Activated CD8-positive, alpha-beta memory T cell treated with anti-CD3 and anti-CD28 coated beads for 24 hours (primary cell): Measurements from ENCODE around the gene CKAP5.

Experiments
- DNase-seq: peaks from one replicate; pipeline ENCODE4 v3.0.0-alpha.2; 2020

Gene CKAP5

GRCh38 chr11:46761807-46762206 is 84.3 kb downstream of the CKAP5 start:
- DNase-seq = no peak

DNA sequence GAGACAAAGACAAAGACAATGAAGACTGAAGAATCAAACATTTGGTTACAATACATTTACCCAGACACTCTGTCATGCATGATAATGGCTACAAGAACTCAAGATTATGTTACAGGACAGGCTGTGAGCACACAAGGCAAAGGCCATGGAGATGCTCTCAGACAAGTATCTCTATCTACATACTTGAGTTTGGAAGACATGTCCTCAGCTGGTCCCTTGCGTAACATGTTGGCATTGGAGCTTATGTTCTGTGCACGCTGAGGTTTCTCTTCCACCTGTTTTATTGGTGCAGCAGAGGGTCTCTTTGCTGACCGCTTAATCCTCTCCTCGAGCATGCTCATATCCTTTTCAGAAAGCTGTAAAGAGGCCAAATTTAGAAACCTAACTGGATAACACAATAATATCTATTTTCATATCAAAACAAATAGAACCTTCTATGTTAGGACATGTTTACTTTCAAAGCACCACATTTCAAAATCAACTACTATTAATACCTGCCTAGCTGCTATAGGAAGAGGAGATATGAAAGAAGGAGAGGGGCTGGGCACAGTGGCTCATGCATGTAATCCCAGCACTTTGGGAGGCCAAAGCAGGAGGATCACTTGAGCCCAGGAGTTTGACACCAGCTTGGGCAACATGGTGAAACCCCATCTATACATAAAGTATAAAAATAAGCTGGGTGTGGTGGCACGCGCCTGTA is 85.5 kb downstream of the CKAP5 start:
- no peak for DNase-seq

DNA sequence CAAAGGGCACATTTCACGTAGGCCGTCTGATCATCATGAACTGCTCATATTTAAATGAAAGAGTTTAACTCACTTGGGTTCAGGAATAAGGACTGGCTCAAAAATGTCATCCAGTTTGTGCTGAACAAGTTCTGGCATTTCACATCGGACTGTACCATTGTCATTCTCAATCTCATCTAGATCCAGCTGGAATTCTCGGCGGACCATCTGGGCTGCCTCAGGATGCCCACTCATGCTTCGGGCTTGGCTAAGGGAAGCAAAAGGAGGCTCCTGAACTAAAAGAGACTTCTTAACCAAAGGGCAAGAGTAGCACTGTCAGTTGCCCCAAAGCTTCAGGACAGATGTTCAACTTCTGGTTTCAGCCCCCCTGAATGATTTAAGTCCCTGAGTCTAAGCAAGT is 86.9 kb downstream of the CKAP5 start:
- no peak for DNase-seq

DNA sequence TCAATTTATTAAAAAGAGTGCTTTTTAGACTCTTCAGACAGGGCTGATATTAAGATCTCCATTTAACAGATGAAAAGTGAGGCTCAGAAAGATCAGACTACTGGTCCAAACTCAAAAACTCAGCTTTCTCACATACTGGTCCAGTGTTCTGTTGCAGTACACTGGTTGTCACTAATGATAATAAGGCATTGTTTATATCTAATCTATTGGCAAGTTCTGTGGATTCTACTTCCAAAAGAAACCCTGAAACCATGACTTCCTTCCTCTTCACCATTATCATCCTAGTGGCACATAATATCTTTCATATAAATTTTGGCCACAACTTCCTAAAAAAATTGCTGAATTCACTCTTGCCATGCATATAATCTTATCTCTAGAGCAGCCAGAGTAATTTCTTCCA is 90.1 kb downstream of the CKAP5 start:
- no peak for DNase-seq

GRCh38 chr11:46747150-46747549 is 98.9 kb downstream of the CKAP5 start:
- no peak for DNase-seq

GRCh38 chr11:46745995-46746394 is 100.1 kb downstream of the CKAP5 start:
- no peak for DNase-seq

- no peak for DNase-seq
Observed at GRCh38 chr11:46745328-46745727, 100.8 kb downstream of the CKAP5 start.

- DNase-seq = no peak
Observed at GRCh38 chr11:46743693-46744339, 102.3 kb downstream of the CKAP5 start.

DNA sequence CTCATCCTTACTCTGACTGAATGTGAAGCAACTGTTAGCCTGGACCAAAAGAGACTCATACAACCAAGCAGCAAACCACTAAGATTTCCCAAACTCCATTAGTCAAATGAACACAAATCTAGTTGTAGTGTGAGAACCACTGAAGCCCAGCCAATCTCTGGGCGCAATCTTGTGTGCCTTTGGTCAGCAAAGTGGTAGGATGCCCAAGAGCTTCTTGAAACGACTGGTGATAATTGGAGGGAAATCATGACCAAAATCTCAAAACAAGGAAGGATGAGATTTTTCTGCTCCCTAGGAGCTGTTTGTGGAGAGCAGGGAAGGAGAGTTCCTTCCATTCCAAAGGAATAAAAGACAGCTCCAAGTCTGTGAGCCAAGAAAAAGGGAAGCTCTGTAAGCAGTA is 103.0 kb downstream of the CKAP5 start:
- DNase-seq = no peak

DNA sequence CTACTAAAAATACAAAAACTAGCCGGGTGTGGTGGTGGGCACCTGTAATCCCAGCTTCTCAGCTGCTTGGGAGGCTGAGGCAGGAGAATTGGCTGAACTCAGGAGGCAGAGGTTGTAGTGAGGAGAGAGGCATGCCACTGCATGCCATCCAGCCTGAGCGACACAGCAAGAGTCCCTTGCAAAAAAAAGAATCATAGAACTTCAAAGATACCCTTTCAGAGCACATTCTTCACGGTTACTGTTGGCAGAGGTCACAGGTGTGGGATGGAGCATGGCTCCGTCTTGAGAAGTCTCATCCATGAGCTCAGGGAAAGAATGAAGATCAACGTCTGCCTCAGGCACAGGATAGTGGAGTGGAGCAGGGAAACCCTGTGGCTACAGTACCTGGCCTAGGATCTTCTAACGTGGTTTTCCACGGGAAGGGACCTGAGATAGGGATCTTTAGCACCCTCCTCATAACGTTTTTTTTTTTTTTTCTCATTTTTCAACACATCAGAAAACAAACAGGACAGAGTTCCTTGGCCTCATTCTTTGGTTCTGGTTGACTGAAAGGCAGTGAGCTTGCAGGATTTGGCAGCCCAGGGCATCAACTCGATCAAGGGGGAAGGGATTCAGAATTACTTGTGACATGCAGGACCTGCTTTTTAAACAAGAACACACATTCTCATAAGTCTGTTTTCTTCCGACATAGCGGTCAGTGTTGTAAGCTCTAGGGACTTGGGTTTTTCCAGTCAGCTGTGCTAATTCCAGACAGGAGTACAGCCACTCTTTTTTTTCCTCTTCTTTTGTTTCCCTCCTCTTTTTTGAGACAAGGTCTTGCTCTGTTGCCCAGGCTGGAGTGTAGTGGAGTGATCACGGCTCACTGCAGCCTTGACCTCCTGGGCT is 104.2 kb downstream of the CKAP5 start:
- DNase-seq = no peak

DNA sequence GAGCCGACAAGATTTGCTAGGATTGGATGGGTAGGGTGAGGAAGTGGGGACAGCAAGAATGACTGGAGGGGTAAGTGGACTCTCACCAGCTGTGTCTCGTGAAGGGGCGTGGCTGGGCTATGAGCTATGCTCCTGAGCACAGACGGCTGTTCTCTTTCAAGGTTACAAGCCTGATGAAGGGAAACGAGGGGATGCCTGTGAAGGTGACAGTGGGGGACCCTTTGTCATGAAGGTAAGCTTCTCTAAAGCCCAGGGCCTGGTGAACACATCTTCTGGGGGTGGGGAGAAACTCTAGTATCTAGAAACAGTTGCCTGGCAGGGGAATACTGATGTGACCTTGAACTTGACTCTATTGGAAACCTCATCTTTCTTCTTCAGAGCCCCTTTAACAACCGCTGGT is 107.2 kb downstream of the CKAP5 start:
- DNase-seq = no peak

GRCh38 chr11:46737699-46738098 is 108.4 kb downstream of the CKAP5 start:
- DNase-seq = no peak

GRCh38 chr11:46736615-46737014 is 109.5 kb downstream of the CKAP5 start:
- DNase-seq = no peak

DNA sequence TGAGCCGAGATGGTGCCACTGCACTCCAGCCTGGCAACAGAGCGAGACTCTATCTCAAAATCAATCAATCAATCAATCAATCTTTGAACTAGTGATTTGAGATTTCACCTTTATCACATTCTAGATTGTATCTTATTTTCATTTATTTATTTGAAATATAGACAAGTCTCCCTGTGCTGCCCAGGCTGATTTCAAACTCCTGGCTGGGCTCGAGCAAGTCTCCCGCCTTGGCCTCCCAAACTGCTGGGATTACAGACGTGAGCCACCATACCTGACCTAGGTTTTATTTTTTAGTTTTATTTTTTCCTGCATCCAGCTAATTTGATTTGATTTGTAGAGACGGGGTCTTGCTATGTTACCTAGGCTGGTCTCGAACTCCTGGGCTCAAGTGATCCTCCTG is 109.9 kb downstream of the CKAP5 start:
- no peak for DNase-seq

- DNase-seq = no peak
Observed at GRCh38 chr11:46733234-46733633, 112.8 kb downstream of the CKAP5 start.

GRCh38 chr11:46731545-46731944 is 114.5 kb downstream of the CKAP5 start:
- no peak for DNase-seq

DNA sequence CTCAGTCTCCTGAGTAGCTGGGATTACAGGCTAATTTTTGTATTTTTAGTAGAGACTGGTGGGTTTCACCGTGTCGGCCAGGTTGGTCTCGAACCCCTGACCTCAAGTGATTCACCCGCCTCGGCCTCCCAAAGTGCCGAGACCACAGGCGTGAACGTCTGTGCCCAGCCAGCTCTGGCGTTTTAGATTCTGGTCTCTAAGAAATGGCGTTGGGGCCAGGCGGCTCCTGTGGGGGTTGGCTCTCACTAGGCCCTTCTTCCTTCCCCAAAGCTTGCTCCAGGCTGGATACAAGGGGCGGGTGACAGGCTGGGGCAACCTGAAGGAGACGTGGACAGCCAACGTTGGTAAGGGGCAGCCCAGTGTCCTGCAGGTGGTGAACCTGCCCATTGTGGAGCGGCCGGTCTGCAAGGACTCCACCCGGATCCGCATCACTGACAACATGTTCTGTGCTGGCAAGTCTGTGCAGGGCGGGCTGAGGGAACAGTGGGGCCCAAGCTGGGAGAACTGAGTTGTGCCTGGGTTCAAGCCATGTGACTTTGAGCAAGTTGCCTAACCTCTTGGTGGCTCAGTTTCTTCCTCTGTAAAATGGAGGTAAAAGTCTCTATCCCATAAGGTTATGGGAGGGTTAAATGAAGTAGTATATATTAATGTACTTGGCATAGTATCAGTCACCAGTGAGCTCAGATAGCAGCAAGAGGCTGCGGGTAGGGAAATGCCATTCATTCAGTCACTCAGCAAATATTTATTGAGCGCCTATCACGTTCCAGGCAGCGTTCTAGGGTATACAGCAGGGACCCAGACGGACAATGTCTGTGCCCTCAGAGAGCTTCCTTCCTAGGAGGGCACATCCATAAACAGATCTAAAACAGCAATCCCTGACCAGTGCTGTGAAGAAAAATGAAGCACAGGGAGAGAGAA is 116.7 kb downstream of the CKAP5 start:
- no peak for DNase-seq

DNA sequence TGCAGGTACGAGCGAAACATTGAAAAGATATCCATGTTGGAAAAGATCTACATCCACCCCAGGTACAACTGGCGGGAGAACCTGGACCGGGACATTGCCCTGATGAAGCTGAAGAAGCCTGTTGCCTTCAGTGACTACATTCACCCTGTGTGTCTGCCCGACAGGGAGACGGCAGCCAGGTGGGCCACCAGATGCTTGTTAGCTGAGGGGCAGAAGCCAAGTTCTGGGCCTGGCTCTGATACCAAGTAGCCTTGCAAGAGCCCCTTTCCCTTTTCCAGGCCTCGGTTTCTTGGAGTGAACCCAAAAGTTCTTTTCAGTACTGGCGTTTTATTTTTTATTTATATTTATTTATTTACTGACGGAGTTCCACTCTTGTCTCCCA is 117.4 kb downstream of the CKAP5 start:
- DNase-seq = no peak

GRCh38 chr11:46727952-46728658 is 118.0 kb downstream of the CKAP5 start:
- DNase-seq = no peak

DNA sequence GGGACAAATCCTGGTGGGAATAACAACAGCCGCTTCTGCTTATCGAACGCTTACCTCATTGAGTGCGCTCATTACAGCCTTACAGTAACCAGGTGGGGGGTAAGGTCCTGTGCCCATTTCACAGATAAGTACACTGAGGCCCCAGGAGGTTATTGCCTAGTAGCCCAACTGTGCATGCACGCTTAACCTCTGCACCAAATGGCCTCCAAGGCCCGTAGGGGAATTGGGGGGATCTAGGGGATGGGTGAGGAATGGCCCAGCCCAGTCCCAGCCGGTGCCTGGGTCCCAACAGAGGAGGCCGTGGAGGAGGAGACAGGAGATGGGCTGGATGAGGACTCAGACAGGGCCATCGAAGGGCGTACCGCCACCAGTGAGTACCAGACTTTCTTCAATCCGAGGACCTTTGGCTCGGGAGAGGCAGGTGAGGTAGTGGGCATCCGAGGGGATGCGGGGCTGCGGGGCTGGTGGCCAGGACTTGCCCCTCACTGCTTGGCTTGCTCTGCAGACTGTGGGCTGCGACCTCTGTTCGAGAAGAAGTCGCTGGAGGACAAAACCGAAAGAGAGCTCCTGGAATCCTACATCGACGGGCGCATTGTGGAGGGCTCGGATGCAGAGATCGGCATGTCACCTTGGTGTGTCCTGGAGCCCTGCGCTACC is 119.7 kb downstream of the CKAP5 start:
- DNase-seq = no peak

DNA sequence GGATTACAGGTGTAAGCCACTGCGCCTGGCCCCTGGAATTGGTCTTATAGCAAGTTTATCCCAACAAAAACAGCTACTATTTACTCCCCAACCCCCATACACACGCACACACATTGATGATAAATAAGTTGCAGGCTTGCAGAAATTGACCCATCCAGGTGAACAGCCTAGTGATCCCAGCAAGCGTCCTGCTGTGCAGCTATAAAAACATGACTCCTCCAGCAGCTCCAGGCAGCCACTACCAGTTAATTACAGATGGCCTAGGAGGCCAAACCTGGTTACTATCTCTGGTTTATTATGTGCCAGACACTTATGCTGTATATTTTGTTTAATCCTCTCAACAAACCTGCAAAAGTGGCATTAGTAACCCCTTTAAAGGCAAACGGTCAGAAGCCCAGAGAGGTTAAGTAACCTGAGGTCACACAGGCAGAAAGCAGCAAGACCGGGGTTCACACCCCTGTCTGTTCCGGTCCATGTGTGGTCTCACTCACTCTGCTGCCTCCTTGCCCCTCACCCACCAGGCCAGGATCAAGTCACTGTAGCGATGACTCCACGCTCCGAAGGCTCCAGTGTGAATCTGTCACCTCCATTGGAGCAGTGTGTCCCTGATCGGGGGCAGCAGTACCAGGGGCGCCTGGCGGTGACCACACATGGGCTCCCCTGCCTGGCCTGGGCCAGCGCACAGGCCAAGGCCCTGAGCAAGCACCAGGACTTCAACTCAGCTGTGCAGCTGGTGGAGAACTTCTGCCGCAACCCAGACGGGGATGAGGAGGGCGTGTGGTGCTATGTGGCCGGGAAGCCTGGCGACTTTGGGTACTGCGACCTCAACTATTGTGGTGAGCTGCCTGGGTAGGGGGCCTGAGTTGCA is 120.5 kb downstream of the CKAP5 start:
- DNase-seq = no peak
